Stimulated activated CD4-positive, alpha-beta T cell treated with anti-CD3 and anti-CD28 coated beads, Interleukin-2, amount 100 ng/mL, for 48 hours (primary cell): Measurements from ENCODE around the gene CALR.
"Not testable (repeated sequence)": the region's sequence is repeated elsewhere in the genome, so short reads cannot be mapped to it uniquely, and the experiment has no call there.

Source experiments
- DNase-seq, 2 donors: peaks; one replicate each; pipeline ENCODE4 v3.0.0-alpha.2; 2020

CALR gene

DNA sequence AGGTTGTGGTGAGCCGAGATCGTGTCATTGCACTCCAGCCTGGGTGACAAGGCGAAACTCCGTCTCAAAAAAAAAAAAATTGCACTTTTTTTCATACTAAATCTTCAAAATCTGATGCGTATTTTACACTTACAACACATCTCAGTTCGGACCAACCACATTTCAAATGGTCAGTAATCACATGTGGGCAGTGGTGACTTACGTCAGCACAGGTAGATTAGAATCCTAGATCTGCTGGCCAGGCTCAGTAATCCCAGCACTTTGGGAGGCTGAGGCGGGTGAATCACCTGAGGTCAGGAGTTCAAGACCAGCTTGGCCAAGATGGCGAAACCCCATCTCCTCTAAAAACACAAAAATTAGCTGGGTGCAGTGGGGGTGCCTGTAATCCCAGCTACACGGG, 3.3 kb upstream of the CALR start:
- no peak for DNase-seq

GRCh38 chr19:12936582-12936981, 1.8 kb upstream of the CALR start:
- DNase-seq = no peak

DNA sequence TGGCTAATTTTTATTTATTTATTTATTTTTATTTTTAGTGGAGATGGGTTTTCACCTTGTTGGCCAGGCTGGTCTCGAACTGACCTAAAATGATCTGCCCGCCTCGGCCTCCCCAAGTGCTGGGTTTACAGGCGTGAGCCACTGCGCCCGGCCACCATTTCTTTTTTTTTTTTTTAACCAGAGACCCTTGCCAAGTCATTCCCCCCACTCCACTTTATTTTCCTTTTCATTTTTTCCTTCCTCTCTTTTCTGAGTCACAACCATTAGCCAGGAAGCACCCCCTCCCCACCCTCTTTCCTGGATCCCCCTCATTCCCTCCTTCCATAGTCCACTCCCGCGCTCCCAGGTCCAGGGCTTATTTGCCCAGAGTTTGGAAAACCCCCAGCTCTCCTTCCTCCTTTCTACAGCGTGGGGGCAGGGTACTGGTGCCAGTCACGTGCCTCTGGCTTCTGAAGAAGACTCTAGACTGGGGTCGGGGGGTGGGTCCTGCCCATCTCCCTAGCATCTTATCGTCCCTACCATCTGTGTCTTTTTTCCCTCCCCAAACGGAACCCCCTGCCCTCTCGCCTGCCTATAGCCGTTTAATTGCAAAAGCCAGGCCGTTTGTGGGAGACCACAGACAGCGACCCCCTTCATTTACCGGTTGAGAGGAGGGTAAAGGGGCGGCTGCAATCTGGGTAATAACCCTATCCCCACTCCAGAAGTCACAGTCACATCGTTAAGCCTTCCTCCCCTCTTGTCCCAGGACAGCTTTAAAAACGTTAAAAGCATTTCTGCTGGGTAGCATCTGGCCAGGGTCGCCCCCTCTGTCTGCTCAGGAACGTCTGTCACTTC, 1.1 kb upstream of the CALR start:
- no peak for DNase-seq

- DNase-seq = peak in 1 of 2 donors; percentile 26
These were observed 581 bp downstream of the CALR start for GRCh38 chr19:12938779-12939601.

DNA sequence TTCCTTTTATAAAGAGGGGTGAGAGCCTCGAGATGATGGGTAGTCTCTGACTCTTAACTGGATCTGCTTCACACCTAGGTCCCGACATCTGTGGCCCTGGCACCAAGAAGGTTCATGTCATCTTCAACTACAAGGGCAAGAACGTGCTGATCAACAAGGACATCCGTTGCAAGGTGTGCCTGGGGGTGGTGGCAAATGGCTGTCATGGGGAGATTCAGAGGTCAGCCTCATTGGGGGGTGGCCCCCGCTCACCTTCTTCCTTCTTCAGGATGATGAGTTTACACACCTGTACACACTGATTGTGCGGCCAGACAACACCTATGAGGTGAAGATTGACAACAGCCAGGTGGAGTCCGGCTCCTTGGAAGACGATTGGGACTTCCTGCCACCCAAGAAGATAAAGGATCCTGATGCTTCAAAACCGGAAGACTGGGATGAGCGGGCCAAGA, 1.6 kb downstream of the CALR start:
- DNase-seq = no peak

- no peak for DNase-seq
These were observed 2.5 kb downstream of the CALR start for GRCh38 chr19:12940897-12941296.

GRCh38 chr19:12943437-12944044, 5.1 kb downstream of the CALR start:
- DNase-seq = no peak

- DNase-seq = no peak
These were observed 5.8 kb downstream of the CALR start for GRCh38 chr19:12944104-12944674.

DNA sequence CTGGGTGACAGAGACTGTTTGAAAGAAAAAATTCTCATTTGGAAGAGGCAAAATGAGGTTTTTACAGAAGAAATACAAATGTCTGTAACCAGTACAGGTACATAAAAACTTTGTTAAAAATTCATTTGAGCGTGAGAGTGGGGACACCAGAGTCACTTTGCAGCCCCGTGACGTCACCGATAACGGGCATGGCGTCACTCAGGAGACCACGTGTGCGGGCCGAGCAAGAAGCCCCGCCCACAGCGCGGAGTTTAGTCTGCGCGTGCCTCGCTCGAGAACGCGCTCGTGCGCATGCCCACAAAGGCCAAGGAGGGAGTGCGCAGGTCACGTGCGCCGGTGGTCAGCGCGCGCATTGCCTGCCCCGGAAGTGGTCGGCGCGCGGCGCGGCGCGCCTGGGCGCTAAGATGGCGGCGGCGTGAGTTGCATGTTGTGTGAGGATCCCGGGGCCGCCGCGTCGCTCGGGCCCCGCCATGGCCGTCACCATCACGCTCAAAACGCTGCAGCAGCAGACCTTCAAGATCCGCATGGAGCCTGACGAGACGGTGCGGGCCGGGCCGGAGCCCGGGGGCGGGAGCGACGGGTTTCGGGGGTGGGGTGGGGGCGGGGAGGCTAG, 7.2 kb downstream of the CALR start, which contains the start of gene RAD23A:
Gene RAD23A (plus strand): TSS at position 384 of the 613 bp plus-strand sequence. CDS start 87 bp downstream, at position 471.
- DNase-seq = peak; percentile 99

- peak; percentile 49 to 51 for DNase-seq
These were observed 7.8 kb downstream of the CALR start for GRCh38 chr19:12946092-12946721.

DNA sequence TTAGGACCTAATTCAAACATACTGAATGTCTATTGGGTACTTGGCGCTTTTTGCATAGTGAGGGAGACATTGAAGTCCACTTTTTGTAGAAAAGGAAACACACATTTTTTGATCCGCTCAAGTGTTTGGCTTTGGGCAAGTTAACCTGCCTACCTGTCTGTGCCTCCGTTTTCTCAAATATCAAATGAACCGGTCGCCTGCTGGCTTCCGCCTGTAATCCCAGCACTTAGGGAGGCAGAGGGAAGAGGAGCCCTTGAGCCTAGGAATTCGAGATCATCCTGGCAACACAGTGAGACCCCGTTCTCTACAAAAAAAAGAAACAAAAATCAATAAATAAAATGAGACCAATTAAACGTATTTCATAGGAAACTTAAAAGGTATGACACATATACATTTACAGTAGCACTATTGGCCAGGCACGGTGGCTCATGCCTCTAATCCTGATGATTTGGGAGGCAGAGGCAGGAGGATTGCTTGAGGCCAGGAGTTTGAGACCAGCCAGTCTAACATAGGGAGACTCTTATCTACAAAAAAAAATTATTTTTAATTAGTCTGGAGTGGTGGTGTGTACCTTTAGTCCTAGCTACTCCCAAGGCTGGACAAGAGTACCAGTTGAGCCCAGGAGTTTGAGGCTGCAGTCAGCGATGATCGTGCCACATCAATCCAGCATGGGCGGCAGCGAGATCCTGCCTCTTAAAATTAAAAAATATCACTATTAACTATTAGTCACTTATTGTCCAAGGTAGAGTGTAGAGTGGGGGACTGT, 8.5 kb downstream of the CALR start:
- DNase-seq = no peak

DNA sequence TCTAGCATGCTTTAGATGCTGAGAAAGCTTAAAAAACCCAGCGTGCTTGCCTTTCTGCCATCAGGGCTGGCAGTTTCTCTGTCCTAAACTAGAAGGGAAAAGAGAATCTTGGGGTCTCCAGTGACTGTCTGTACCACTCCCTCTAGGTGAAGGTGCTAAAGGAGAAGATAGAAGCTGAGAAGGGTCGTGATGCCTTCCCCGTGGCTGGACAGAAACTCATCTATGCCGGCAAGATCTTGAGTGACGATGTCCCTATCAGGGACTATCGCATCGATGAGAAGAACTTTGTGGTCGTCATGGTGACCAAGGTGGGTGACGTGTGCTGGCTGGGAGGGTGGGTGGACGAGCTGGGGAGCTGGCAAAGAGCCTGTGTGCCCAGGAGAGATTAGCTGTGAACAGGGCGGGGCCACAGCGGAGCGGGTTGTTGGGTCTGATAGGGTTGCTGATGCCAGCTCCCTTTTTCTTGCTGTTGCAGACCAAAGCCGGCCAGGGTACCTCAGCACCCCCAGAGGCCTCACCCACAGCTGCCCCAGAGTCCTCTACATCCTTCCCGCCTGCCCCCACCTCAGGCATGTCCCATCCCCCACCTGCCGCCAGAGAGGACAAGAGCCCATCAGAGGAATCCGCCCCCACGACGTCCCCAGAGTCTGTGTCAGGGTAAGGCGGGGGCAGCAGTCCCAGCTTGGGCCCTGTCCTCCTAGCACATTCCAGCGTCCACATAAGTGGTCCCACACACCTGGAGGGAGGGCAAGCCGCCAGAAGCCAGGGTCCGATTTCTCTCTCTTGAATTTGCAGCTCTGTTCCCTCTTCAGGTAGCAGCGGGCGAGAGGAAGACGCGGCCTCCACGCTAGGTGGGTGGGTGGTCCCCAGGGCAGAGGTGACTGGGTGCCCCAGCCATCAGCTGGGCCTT, 9.5 kb downstream of the CALR start:
- DNase-seq = no peak

DNA sequence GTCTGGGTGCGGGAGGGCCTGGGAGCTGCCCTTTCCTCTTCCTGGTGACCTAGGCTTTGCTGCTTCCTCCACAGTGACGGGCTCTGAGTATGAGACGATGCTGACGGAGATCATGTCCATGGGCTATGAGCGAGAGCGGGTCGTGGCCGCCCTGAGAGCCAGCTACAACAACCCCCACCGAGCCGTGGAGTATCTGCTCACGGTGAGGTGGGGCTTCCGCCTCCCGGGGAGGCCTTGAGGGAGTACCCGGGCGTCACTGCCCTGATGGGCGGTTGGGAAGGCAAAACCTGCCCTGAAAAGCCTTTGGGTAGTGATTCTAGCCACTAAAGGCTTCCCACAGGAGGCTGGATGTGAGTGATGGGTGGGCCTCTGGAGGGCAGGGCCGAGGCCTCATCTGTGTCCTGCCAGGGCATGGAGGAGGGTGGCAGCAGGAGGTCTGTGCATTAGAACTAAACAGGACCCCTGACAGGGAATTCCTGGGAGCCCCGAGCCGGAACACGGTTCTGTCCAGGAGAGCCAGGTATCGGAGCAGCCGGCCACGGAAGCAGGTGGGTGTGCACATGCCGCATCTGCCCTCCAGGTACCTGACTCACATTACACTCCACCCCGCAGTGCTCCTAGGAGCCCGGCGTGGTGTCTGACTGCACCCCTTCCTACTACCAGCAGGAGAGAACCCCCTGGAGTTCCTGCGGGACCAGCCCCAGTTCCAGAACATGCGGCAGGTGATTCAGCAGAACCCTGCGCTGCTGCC, 10.4 kb downstream of the CALR start:
- no peak for DNase-seq

DNA sequence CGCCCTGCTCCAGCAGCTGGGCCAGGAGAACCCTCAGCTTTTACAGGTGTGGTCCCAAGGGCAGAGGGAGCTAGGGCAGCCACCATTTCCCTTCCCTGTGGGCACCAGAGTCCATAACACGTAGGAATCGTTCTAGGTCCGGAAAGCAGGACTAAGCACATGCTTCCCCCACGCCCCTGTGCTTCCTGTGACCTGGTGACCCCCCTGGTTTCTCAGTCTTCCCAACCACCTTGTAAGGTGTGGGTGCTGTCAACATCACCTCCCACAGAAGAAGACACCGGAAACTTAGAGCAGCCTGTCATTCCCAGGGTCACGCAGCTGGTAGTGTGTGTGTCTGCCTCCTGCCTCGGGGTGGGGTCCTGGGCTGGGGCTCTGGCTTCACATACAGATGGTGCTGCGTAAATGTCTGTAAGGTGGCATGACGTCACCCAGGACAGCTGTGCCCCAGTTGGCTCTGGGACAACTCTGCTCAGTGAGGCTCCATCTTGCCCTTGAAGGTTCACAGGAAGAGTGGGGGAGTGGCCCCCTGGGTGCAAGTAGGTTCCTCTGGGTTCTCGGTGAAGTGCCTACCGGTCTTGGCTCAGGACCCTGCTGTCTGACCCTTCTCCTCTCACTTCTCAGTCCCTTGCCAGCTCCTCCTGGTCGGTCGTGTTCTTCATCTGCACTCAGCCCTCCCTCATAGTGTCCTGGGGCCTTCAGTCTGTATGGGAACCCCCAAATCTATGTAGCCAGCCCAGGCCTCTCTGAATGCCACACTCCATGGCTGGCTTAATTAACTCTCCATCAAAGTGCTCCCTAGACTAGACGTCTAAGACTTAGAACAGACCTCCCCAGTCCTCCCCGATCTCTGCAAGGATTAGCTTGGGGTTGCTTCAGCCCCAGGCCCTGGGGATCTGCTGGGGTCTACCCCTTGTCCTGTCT, 11.2 kb downstream of the CALR start:
- no peak for DNase-seq

DNA sequence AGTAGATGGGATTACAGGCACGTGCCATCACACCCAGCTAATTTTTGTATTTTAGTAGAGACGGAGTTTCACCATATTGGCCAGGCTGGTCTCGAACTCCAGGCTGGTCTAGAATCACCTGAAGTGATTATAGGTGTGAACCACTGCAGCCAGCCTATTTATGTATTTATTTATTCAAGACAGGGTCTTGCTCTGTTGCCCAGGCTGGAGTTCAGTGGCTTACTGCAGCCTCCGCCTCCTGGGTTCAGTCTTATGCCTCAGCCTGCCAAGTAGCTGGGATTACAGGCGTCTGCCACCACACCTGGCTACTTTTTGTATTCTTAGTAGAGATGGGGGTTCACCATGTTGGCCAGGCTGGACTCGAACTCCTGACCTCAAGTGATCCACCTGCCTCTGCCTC, 13.6 kb downstream of the CALR start:
- DNase-seq = not testable (repeated sequence)

DNA sequence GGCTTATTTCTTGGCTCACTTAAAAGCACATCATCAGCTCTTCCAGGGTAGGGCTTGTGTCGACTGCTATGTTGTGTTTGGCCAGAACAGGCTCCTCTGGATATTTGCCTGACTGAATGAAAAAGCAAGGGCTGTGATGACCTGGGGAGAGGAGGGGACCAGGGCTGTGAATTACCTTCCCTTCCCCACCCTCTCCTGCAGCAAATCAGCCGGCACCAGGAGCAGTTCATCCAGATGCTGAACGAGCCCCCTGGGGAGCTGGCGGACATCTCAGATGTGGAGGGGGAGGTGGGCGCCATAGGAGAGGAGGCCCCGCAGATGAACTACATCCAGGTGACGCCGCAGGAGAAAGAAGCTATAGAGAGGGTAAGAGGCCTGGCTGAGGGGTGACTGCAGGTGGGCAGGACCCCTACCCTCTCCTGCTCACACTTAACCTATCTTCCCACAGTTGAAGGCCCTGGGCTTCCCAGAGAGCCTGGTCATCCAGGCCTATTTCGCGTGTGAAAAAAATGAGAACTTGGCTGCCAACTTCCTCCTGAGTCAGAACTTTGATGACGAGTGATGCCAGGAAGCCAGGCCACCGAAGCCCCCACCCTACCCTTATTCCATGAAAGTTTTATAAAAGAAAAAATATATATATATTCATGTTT, 14.2 kb downstream of the CALR start:
- no peak for DNase-seq

DNA sequence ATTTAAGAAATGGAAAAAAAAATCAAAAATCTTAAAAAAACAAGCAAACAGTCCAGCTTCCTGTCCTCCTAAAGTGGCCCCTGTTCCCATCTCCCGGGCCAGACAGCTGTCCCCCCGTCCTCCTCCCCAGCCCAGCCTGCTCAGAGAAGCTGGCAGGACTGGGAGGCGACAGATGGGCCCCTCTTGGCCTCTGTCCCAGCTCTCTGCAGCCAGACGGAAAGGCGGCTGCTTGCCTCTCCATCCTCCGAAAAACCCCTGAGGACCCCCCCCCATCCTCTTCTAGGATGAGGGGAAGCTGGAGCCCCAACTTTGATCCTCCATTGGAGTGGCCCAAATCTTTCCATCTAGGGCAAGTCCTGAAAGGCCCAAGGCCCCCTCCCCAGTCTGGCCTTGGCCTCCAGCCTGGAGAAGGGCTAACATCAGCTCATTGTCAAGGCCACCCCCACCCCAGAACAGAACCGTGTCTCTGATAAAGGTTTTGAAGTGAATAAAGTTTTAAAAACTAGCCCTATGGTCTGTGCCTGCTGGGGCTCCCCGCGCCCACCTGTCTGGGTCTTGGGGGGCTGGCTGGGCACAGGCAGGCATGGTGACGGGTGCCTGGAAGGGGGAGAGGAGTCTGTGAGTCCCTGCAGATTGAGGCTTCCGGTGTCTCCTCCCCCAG, 14.9 kb downstream of the CALR start:
- DNase-seq = no peak
